GM10847 (cell line): ENCODE results near the gene HOXD3.

Experiments
- POLR2A ChIP-seq: IDR thresholded peaks from 2 replicates; pipeline ENCODE4 v1.6.1; 2011; ENCODE audit not compliant: insufficient read length; ENCODE audit errors: extremely low read depth

Gene HOXD3

DNA sequence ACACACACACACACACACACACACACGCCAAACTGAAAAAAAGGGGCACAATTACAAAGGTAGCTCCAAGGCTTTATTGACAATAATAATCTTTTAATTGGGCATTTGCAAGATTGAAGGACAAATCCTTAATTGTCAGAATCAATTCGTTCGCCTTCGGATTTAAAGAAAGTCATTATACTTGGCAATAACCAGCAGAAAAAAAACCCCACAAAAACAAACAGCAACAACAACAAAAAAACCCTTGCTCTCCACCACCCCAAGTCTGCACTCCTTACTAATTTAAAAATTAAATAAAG lies 29.4 kb upstream of the HOXD3 start:
- no peak for TF ChIP-seq POLR2A

DNA sequence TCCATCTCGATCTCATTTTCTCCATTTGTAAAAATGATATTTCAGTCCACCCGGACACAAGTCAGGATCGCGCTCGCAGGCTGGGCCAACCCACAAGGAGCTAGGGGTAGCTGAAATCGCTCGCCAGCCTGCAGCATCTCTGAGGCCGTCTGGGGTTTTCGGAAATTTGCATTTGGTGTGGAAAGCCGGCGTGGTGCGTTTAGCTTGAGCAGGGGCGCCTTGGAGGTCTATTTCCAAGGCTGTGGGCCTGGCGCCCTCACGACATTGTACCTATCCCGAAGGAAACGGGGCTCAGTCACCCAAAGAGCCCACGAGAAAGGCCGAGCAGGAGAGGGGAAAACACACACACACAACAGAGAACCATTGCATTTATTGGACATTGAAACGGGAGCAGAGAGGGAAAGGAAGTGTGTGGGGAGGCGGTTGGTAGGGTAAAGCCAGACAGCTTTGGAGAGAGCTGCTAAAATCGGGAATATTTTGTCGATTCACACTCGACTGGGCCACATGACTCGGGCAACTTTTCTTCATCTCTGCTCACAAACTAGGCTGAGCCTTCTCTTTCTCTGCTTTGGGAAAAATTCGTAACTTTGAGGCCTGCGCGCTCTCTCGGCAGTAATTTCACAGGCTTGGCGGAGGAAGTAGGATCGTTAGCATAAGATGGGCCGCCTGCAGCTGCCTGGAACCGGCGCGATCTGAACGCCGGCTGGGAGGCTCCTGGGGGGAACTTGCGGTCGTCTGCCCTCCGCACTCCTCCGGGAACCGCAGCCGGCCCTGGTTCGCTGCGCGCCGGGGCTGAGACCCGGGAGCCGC lies 28.7 kb upstream of the HOXD3 start:
- no peak for TF ChIP-seq POLR2A

- TF ChIP-seq POLR2A: no peak
Measured at GRCh38 chr2:176128982-176129796, 27.9 kb upstream of the HOXD3 start, which contains the start of gene HOXD8. HOXD8 (plus strand) TSS chr2:176129705; CDS start chr2:176130367, 662 bp downstream.

- no peak for TF ChIP-seq POLR2A
Measured at GRCh38 chr2:176129813-176130146, 27.3 kb upstream of the HOXD3 start.

DNA sequence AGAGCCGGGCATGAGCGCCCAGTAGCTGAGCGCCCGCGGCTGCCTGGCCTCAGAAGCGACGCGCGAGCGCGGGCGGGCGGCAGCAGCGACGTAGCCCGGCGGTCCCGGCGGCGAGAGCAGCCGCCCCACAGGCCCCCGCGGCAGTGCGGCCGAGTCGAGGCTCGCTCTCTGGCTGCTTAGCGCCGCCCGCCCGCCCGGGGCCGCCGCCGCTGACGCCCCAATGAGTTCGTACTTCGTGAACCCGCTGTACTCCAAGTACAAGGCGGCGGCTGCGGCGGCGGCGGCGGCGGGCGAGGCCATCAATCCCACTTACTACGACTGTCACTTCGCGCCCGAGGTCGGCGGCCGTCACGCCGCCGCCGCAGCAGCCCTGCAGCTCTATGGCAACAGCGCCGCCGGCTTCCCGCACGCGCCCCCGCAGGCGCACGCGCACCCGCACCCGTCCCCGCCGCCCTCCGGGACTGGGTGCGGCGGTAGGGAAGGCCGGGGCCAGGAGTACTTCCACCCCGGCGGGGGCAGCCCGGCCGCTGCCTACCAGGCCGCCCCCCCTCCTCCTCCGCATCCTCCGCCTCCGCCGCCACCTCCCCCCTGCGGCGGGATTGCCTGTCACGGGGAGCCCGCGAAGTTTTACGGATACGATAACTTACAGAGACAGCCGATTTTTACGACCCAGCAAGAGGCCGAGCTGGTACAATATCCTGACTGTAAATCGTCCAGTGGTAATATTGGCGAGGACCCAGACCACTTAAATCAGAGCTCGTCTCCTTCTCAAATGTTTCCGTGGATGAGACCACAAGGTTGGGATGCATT lies 26.8 kb upstream of the HOXD3 start:
- TF ChIP-seq POLR2A: no peak

DNA sequence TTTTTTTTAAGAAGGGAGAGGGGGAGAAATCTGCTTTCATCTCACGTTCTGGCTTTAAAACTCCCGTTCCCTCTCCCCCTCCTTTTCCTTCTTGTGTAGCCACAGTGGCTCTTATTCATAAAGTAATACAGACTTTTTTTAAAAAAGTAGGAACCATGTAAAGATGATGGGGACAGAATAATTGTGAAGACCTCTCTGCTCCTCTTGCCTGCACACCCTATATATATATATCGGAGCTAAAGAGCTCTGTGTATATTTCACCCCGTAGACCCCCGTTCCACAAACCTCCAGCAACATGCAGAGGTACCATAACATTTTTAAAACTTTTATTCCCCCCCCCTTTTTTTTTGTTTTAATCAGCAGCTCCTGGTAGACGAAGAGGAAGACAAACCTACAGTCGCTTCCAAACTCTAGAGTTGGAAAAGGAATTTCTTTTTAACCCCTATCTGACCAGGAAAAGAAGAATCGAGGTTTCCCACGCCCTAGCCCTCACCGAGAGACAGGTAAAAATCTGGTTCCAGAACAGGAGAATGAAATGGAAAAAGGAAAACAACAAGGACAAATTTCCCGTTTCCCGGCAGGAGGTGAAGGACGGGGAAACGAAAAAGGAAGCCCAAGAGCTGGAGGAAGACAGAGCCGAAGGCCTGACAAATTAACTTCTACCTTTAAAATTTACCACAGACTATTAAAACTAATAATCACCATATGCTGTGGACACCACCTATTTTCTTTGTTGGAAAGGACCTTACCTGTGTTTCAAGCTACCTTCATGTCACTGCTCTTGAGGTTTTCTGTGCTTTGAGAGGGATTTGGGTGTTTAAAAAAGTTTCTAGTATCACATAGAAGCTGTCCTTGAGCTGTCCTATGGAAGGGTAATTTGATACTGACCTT lies 25.9 kb upstream of the HOXD3 start:
- TF ChIP-seq POLR2A: no peak

GRCh38 chr2:176131848-176132158 lies 25.3 kb upstream of the HOXD3 start:
- TF ChIP-seq POLR2A: no peak

DNA sequence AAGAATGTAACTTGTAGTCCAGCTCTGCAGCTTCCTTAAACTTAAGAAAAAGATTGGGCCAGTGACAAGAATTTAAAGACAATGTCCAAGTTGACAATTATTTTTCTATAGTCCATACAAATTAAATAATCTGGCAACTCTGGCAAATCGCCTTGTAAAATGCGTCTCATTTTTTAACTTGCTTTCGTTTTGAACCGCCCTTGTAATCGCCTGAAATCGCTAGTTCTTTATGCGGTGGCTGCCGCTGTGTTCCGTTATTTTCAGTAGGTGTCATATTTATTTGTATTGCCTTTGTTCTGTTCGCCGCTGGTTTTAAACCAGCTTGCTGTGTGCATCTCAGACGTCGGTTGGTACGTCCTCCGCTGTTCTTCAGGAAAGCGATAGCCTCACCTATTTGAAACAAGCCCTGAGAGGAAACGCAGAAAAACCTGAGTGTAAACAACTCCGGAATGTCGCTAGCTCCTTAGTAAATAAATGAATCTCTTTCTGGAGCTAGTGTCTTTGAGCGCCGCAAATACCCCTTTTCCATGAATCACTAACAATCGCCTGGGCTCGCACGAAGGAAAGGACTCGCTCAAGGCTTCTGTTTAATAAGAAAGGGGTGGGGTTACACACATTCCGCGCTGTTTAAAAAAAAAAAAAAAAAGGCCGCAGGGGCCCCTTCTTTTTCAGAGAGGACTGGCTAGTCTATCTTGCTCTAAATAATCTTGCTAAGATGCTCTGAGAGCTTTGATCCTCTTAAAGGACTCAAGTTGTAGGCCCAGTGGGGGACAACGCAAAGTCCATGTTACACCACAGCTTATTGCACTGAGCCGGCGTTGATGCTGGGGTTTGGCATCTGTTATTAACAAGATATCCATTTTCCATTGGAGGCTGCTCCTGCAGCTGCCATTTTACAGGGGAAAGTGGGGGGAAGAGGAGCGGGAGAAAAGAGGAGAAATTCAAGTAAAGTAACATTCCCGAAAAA lies 24.6 kb upstream of the HOXD3 start:
- no peak for TF ChIP-seq POLR2A

- no peak for TF ChIP-seq POLR2A
Measured at GRCh38 chr2:176133389-176133788, 23.7 kb upstream of the HOXD3 start.

GRCh38 chr2:176134035-176134434 lies 23.1 kb upstream of the HOXD3 start:
- no peak for TF ChIP-seq POLR2A

DNA sequence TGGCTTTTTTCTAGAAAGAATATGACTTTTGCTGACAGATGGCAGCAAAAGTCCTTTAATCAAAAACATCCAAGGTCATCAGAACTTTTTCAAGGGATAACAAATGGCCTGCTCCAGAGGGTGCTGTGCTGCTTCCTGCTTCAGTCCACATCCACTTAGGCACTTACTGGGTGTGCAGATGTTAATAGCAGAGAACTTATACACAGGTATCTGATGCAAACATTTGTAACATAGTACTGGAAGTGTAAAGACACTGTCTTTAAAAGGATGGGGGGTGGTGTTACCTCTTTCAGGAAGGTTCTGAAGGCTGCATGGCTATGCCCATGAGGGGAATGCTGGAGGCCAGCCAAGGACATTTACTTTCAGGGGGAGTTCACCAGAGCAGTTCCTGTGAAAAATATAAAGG lies 22.1 kb upstream of the HOXD3 start:
- no peak for TF ChIP-seq POLR2A

- no peak for TF ChIP-seq POLR2A
Measured at GRCh38 chr2:176136374-176137251, 20.5 kb upstream of the HOXD3 start.

DNA sequence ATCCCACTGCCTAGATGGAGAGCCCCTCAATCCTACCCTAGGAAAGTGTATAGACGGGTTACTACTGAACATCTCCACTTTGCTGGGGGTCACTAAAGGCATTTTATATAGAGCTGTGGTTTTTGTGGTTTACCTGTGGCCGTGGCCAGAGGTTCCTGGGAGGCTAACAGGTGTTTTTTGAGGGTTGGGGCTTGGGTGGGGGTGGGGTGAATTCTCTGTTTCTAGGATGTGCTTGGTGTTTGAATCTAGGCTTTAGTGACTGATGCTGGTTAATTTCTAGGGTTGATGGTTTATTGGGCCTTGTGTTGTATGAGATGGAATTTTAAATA lies 19.9 kb upstream of the HOXD3 start:
- TF ChIP-seq POLR2A: no peak
